HEK293T (cell line): ENCODE results near the gene EBLN2.

Experiments
- ARNT ChIP-seq: fragments of 450-650 bp; IDR thresholded peaks from 2 replicates; pipeline ENCODE4 v1.6.1; 2017; ENCODE audit warnings: mild to moderate bottlenecking
- BHLHE40 ChIP-seq: fragments of 450-650 bp; IDR thresholded peaks from 2 replicates; pipeline ENCODE4 v1.6.1; 2016; ENCODE audit warnings: mild to moderate bottlenecking, moderate library complexity, borderline replicate concordance
- CTBP1 ChIP-seq: fragments of 450-650 bp; IDR thresholded peaks from 2 replicates; pipeline ENCODE4 v1.6.1; 2016; ENCODE audit warnings: borderline replicate concordance
- ELF4 ChIP-seq: fragments of 450-650 bp; IDR thresholded peaks from 2 replicates; pipeline ENCODE4 v1.6.1; 2017; ENCODE audit warnings: antibody characterized with exemption
- FOXA1 ChIP-seq: fragments of 450-650 bp; IDR thresholded peaks from 2 replicates; pipeline ENCODE4 v1.6.1; 2016; ENCODE audit warnings: mild to moderate bottlenecking
- FOXK2 ChIP-seq: fragments of 450-650 bp; IDR thresholded peaks from 2 replicates; pipeline ENCODE4 v1.6.1; 2016; ENCODE audit warnings: mild to moderate bottlenecking
- FOXM1 ChIP-seq: fragments of 450-650 bp; IDR thresholded peaks from 2 replicates; pipeline ENCODE4 v1.6.1; 2017; ENCODE audit warnings: mild to moderate bottlenecking, borderline replicate concordance
- HDGF ChIP-seq: fragments of 450-650 bp; IDR thresholded peaks from 2 replicates; pipeline ENCODE4 v1.6.1; 2017; ENCODE audit warnings: antibody characterized with exemption, borderline replicate concordance
- L3MBTL2 ChIP-seq: fragments of 450-650 bp; conservative IDR thresholded peaks from 2 replicates; pipeline ENCODE4 v1.6.1; 2016; ENCODE audit warnings: mild to moderate bottlenecking
- NFRKB ChIP-seq: fragments of 450-650 bp; IDR thresholded peaks from 2 replicates; pipeline ENCODE4 v1.6.1; 2016; ENCODE audit warnings: mild to moderate bottlenecking, moderate library complexity
- SP1 ChIP-seq: fragments of 450-650 bp; IDR thresholded peaks from 2 replicates; pipeline ENCODE4 v1.6.1; 2017
- SUZ12 ChIP-seq: fragments of 450-650 bp; IDR thresholded peaks from 2 replicates; pipeline ENCODE4 v1.6.1; 2016; ENCODE audit warnings: mild to moderate bottlenecking
- ZNF384 ChIP-seq: fragments of 450-650 bp; IDR thresholded peaks from 2 replicates; pipeline ENCODE4 v1.6.1; 2016
- TF ChIP-seq, protein P1 (sequence below): fragments of 450-650 bp; IDR thresholded peaks from 2 replicates; pipeline ENCODE4 v1.6.1; 2016

DNA sequence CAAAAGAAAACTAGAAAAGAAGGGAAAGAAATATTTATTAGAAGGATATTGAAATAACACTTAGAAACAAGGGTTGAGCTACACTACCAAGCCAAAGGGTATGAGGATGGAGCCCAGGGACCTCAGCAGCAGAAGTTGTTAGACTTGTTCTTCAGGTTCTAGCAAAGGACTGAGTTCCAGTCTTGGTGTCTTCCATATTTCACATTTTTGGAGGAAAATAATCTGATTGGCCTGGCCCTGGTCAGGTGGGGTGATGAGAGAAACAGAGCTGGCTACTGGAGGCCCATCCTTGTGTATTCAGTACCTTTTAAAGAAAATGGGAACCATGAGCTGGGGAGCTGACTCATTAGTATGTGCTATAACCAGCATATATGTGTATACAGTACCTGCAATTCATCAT lies 36.6 kb upstream of the EBLN2 start:
- TF ChIP-seq HDGF = no peak
- TF ChIP-seq, protein P1, sequence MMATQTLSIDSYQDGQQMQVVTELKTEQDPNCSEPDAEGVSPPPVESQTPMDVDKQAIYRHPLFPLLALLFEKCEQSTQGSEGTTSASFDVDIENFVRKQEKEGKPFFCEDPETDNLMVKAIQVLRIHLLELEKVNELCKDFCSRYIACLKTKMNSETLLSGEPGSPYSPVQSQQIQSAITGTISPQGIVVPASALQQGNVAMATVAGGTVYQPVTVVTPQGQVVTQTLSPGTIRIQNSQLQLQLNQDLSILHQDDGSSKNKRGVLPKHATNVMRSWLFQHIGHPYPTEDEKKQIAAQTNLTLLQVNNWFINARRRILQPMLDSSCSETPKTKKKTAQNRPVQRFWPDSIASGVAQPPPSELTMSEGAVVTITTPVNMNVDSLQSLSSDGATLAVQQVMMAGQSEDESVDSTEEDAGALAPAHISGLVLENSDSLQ = no peak
- TF ChIP-seq ZNF384 = no peak
- no peak for TF ChIP-seq SP1
- no peak for TF ChIP-seq FOXK2
- no peak for TF ChIP-seq FOXM1
- TF ChIP-seq L3MBTL2 = no peak
- TF ChIP-seq FOXA1 = no peak
- no peak for TF ChIP-seq SUZ12
- TF ChIP-seq BHLHE40 = no peak
- TF ChIP-seq NFRKB = no peak
- no peak for TF ChIP-seq CTBP1
- no peak for TF ChIP-seq ELF4
- no peak for TF ChIP-seq ARNT
